BJ (cell line): ENCODE results near the gene ACOX1. TPM values are rescaled to one million over a fixed set of nuclear protein-coding genes. Genes with fewer than 3 reads are reported as not detected.

Source experiments
- CTCF ChIA-PET: fragments of 350-600 bp; formaldehyde crosslinking; extraction: SDS; loops from one replicate; lab custom pipeline; 2021; ENCODE audit warnings: antibody characterized with exemption, inconsistent platforms; lab: Yijun Ruan, JAX
- POLR2A ChIA-PET: fragments of 300-600 bp; sonication (Branson Sonifier 250); formaldehyde crosslinking; extraction: SDS; loops from one replicate; lab custom pipeline; 2021; ENCODE audit warnings: antibody characterized with exemption; lab: Charles Lee
- DNase-seq: peaks from one replicate; pipeline ENCODE4 v3.0.0-alpha.2; 2011; ENCODE audit warnings: low read depth
- H3K27me3 ChIP-seq: 2 replicates; pipeline ENCODE4 v1.6.0; 2011; ENCODE audit warnings: low read length; ENCODE audit not compliant: control insufficient read depth, insufficient read depth
- H3K36me3 ChIP-seq: 2 replicates; pipeline ENCODE4 v1.5.1; 2011; ENCODE audit warnings: low read length; ENCODE audit not compliant: control insufficient read depth, insufficient read depth
- H3K4me3 ChIP-seq: 2 replicates; pipeline ENCODE4 v1.5.1; 2011; ENCODE audit warnings: low read depth, mild to moderate bottlenecking, control low read depth, low read length
- polyA plus RNA-seq: library from polyadenylated mRNA; depleted of rRNA; stranded (reverse); fragments of >200 nt; gene quantifications from 2 replicates; pipeline ENCODE4 v1.2.3, GENCODE V29; 2011
- TF ChIP-seq, protein P1 (sequence below): IDR thresholded peaks from 2 replicates; pipeline ENCODE4 v1.5.1; 2011; ENCODE audit warnings: low read depth, mild to moderate bottlenecking, control low read depth, inconsistent platforms, low read length, moderate library complexity; ENCODE audit not compliant: insufficient read depth

The ACOX1 gene
- polyA plus RNA-seq, 1 experiment: 33.6 TPM

DNA sequence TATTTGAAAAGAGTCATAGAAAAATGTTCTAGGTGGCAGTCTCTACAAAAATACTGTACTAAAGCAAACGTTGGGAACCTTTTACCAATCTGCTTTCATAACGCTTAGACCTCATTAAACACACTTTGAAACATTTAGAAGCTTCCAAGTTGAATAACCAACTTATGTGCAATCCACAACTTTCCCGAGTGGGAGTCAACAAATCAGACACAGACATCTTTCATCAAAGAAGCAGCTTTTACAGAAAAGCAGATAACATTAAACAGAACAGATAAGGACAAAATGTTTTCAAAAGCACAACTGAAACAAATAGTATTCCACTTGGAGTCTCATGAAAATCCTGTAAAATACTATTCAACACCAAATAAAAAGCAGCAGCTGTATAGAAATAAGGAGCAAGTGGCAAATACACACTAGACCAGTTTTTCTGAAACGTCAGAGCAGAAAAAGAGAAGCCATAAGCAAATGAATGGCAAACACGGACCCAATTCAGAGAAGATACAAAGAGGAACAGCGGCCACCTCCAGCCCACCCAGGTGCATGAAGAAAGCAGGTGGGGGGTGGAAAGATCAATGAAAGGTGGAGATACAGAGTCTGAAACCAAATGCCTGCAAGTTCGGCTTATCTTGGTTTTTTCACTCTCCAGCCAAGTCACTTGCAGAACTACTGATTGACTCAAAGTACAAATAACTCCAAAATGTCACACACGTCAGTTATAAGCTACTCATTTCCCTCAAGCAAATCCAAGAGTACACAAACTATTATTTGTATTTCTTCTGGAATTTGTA, 19.7 kb downstream of the ACOX1 start:
- peaks cover 8% of the 10 kb centered on the region; the same call in 1 of the 2 replicates for H3K36me3 ChIP-seq
- no peak for DNase-seq
- H3K4me3 ChIP-seq: no peak overlapping the region
- CTCF ChIA-PET: interaction anchor here (0.7 to 1.1 kb wide), 2 partner anchors 10 to 14 kb away, joined by 3 to 5 read pairs; no protein-coding TSS in a partner anchor
- TF ChIP-seq, protein P1, sequence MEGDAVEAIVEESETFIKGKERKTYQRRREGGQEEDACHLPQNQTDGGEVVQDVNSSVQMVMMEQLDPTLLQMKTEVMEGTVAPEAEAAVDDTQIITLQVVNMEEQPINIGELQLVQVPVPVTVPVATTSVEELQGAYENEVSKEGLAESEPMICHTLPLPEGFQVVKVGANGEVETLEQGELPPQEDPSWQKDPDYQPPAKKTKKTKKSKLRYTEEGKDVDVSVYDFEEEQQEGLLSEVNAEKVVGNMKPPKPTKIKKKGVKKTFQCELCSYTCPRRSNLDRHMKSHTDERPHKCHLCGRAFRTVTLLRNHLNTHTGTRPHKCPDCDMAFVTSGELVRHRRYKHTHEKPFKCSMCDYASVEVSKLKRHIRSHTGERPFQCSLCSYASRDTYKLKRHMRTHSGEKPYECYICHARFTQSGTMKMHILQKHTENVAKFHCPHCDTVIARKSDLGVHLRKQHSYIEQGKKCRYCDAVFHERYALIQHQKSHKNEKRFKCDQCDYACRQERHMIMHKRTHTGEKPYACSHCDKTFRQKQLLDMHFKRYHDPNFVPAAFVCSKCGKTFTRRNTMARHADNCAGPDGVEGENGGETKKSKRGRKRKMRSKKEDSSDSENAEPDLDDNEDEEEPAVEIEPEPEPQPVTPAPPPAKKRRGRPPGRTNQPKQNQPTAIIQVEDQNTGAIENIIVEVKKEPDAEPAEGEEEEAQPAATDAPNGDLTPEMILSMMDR: no peak
- H3K27me3 ChIP-seq: no peaks in the 10 kb centered on the region
- POLR2A ChIA-PET: no interaction called here

DNA sequence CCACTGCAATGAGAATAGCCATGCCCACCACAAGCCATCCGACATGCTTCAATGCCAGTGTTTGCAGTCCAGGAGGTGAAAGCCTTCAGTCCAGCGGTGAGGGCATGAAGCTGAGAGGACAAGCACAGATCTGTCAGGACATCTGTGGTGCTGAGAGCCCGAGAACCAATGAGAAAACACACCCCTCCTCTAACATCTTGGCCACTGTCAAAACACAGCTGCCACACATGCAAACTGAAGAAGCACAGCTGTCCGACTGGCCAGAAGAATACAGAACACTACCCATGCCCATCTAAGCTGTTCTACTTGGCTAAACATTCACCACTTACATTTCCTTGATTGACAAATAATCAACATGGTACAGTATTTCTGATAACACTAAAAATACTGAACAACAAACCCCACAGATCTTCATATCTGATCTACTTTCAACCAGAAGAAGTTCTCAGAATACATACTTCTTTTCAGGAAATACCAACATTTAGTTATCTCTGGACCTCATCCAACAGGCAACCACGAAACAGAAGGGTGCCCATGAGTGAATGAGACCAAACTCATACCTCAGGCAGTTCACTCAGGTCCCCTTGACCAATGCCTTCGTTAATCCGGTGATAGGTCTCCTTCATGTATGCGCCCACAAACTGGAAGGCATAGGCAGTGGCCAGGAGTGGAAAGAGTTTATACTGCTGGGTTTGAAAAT, 28.0 kb downstream of the ACOX1 start:
- no peak for DNase-seq
- Histone ChIP-seq H3K4me3 (no peak overlapping the region), H3K27me3 (no peaks in the 10 kb centered on the region), H3K36me3 (peaks cover 25% of the 10 kb centered on the region)
- TF ChIP-seq, protein P1: no peak
- ChIA-PET CTCF (interaction anchor here (0.8 to 1.7 kb wide), 2 partner anchors 46 to 55 kb away, joined by 3 to 4 read pairs; no protein-coding TSS in a partner anchor), POLR2A (no interaction called here)

DNA sequence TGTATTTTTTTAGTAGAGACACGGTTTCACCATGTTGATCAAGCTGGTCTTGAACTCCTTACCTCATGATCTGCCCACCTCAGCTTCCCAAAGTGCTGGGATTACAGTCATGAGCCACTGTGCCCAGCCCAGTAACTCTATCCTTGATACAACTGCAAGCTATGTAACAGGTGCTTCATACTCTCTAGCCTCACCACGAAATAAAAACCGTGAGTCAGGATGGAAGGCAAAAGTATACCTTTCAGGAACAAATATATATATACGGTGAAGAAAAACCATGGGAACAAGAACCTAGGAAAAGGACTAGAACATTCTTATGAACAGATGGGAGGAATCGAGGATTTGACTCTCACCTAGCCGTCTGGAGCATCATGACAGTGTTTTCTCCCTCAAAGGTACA, 28.5 kb downstream of the ACOX1 start:
- peaks cover 22% of the 10 kb centered on the region for H3K36me3 ChIP-seq
- TF ChIP-seq, protein P1: no peak
- no peak overlapping the region for H3K4me3 ChIP-seq
- CTCF ChIA-PET: interaction anchor here (0.8 to 1.7 kb wide), 3 partner anchors 45 to 65 kb away, joined by 3 to 4 read pairs (median 3); no protein-coding TSS in a partner anchor
- no peak for DNase-seq
- H3K27me3 ChIP-seq: no peaks in the 10 kb centered on the region
- POLR2A ChIA-PET: no interaction called here

DNA sequence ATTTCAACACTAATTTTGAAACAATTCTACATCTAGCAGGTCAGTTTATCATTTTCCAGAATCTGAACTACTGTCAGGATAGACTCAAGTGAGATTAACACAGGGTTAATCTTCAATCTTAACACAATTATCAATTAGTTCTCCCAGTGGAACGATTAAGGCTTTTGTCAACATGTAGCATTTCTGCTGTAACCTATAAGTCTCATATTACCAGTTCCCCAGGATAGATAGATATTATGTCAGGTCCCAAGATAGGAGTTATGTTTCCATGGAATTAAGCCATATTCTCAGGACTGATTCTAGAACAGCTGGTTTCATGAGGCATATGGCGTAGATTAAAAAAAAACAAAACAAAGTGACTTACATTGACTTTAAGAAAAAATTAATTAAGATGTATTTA, 33.8 kb downstream of the ACOX1 start:
- TF ChIP-seq, protein P1: no peak
- CTCF ChIA-PET: interaction anchor here (0.5 kb wide), 1 partner anchor 13 kb away, joined by 3 read pairs; no protein-coding TSS in a partner anchor

DNA sequence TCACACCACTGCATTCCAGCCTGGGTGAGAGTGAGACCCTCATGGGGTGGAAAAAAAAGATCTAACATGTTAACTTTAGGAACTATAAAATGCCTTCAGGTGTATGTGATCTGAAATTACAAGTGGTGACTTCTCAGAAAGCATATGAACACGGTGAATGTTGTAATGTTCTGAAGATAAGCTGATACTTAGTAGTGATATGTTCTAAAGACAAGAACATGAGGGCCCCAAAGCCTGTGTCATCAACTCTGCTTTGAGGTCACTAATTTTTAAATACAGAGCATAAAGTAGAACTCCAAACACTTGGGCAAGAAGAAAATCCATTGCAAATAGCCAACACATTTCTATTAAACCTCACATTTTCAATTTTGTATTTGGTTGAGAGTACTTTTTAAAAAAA, 35.5 kb downstream of the ACOX1 start:
- H3K36me3 ChIP-seq: peaks cover 4% of the 10 kb centered on the region
- H3K4me3 ChIP-seq: no peak overlapping the region
- no peaks in the 10 kb centered on the region for H3K27me3 ChIP-seq
- ChIA-PET CTCF (interaction anchor here (0.6 to 1.3 kb wide), 2 partner anchors 57 to 346 kb away, joined by 3 to 4 read pairs; partner anchors contain the start of gene CDK3), POLR2A (no interaction called here)
- TF ChIP-seq, protein P1: no peak
- no peak for DNase-seq

More for the DNA sequence above, 33.8 kb downstream of the ACOX1 start:
- H3K27me3 ChIP-seq: no peaks in the 10 kb centered on the region
- DNase-seq: no peak
- peaks cover 8% of the 10 kb centered on the region for H3K36me3 ChIP-seq
- POLR2A ChIA-PET: no interaction called here
- H3K4me3 ChIP-seq: no peak overlapping the region
